KBM-7 (cell line): ENCODE measurements around the gene MRGPRF.

Experiments
- DNase-seq: peaks from one replicate; pipeline ENCODE4 v3.0.0-alpha.2; 2015
- in situ Hi-C: fragments of 300-500 bp; cut with MboI; formaldehyde crosslinking; loops from 2 replicates; pipeline ENCODE4 v1.14.3; 2020; ENCODE audit warnings: low sequenced_read_pairs, low pct_unique_long_range_greater_than_20kb, mixed read lengths

Gene MRGPRF

DNA sequence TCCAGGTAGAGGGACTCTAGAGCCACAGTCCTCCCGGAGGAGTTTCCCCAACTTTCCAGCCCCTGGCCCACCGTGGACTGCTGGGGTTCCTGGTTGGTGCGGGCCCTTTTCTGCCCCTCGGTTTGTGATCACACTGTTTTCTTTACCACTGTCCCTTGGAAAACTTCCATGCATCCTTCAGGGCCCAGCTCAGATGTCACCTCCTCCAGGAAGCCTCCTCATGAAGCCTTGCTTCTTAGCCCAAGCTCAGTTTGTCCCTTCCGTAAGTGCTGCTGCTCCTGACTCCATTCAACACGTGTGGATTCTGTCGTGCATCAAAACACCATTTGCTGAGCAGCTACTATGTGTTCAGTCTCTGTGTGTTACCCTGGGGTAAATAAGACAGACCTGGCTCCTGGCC is 19.8 kb upstream of the MRGPRF start:
- in situ Hi-C loops, result no loop called here
- no peak for DNase-seq

DNA sequence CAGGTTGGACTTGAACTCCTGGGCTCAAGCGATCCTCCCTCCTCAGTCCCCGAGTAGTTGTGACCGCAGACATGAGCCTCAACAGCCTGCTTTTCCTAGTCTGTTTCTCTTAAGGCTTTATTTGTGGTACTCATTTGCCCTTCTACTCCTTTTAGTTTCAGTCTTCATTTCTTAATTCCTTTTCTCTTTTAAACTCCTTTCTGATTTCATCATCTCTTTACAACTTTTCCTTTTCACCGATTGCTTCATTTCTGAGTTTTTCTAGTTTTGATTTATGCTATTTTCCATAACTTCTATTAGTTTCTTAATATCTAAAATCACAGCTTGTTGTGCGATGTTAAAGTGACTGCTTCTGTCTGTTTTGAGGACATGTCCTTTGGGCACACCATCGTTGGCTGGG is 17.3 kb upstream of the MRGPRF start:
- in situ Hi-C loops, result no loop called here
- no peak for DNase-seq

DNA sequence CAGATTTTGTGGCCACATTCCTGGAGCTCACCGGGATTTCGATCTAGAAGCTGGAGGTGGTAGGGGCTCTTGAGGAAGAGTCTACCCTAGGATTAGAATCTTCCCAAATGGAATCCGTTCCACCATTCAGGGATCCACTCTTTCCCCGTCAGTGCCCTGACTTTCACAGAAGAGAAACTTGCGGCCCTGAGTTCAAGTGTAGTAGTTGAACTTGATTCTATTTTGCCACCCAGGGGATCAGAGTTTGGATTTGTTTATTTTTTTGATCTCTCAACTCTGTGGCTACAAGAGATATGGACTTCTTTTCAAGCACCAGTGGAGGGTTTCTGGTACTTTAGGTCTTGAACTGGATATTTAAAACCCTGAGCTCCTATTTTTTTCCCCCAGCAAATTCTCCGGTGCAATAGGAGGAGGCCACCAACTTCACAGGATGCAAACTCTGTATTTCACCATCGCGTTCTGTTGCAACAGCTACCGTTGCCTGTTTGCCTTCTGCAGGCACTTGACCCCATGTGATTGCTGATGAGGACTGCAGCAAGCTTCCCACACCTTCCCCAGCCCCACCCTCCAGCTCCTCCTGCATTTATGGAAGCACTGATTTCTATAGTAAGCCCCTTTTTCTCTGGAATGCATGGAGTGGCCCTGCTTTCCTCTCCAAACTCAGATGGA is 14.8 kb upstream of the MRGPRF start:
- in situ Hi-C loops, result no loop called here
- DNase-seq, result no peak

DNA sequence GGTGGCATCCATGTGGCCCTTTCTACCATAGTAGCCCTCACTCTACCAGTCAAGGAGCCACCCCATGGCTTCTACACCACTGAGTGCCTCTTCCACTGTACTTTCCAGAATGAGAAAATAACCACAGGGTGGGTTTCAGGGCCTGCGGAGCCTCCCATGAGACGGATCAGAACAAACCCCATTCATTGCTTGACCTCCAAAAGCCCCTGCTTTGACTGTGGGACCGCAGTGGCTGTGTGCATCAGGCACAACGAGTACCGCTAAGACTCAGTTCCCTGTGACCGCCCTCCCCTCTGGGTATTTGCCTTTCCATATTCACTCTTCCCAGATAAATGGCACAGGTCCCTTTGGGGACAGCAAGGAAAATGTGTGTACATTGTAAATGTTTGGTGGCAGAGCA is 11.5 kb upstream of the MRGPRF start:
- DNase-seq, result no peak
- in situ Hi-C loops, result no loop called here

DNA sequence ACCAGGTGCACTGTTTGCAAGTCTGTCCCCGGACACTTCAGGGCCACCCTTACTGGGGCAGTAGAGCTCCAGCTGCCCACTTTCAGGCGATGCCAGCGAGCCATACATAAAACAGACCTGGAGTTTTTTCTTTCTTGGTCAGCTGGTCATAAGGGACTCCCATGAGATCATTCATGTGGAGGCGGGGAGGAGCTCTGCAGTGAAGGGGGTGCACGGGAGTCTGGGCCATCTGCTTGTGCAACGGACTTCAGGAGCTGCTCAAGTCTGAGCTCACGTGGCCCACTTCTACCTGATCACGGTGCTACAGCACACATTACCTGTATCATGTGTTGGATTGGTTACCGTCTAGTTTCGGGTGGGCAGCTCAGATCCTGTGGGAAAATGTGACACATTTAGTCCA is 9.2 kb upstream of the MRGPRF start:
- DNase-seq, result no peak

DNA sequence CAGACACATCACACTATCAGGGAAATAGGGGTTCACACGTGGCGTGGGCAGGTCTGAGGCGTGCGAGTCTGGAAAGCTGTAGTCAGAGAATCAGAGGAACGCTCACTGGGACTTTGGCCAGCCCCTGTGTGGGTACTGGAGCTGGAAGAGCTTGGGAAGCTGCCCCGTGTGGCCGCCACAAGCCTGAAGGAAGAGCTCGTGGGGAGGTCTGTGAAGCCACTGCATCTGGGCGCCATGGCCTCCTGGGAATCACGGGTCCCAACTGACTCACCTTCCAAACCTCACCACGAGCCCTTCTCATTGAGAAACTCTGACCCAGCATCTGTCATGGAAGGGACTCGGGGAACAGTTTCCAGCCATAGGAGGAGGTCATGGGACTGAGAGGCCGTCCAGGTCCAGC is 5.9 kb upstream of the MRGPRF start:
- in situ Hi-C loops, result no loop called here
- DNase-seq, result no peak

More for the DNA sequence above, 9.2 kb upstream of the MRGPRF start:
- in situ Hi-C loops, result no loop called here

DNA sequence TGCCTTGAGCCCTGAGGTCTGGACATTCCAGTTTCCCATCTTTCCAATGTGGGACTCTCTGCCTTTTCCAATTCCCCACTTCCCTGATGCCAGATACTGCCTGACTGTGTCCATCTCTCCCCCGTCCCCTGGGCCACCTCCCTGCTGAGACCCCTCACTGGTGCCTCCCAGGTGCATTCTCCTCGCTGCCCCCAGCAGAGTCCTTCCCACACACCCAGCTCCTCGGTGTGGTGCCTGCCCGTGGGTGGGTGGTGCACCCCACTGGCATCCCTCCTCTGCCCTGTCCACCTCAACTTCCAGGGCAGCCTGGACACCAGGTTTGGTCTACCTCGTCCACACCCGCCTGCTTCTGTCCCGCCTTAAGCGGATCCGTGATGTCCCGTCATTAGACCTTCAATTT is 4.9 kb upstream of the MRGPRF start:
- in situ Hi-C loops, result no loop called here
- DNase-seq, result no peak

DNA sequence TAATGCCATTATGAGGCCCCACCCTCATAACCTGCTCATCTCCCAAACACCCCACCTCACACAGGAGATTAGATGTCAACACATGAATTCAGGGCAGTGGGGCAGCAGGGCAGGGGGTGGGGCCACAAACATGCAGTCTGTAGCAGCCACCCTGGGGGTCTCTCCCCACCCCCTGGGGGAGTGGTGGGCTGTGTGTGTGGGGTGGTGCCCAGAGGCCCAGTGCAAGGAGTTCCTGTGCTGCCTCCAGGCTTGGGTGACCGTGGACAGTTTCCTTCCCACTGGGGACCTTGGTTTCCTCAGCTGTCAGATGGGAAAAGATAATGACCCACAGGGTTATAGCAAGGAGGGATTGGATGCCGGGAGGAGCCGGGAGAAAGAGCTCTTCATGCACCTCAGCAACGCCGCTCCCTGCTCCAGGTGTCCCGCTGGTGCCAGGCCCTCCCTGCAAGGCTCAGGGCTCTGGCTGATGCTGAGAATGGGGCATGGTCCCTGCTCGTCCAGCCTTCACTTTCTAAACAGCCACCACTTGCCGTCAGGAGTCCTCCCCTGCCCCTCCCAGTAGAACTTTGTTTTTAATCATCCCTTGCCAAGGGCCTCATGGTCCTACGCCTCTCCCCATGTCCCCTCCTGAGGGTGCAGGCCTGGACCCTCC is 2.0 kb upstream of the MRGPRF start:
- in situ Hi-C loops, result no loop called here
- no peak for DNase-seq

DNA sequence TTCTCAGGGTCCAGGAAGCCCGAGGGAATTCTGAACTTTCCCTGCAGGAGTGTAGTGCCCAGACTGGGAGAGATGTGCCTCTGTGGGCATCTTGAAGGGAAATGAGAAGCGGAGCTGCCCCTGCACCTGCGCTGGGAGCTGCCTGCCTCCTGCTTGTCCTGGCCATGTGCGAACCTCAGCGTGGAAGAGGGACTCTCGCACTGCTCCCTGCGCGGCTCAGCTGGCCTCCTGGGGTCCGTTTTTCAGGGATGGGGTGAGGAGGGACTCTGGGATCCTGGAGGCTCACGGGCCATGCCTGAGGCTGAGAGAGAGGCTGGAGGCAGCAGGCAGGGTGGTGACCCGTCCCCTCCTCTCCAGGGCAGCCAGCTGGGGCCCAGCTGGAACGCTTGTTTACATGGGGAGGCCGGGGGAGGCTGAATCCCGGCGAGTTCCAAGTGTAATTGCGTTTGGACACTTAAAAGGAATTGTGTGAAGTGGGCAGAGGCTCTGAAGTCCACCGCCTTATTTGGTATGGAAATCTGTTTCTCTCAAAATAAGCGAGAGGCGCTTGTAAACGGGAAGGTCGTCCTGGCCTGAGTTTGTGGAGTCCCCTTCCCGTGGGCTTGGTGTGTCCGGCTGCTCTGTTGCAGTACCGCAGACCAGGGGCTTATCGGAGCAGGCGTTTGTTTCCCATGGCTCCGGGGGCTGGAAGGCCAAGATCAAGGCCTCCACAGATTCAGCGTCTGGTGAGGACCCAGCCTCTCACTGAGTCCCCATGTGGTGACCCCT is 1.2 kb upstream of the MRGPRF start:
- DNase-seq, result no peak
- in situ Hi-C loops, result no loop called here

DNA sequence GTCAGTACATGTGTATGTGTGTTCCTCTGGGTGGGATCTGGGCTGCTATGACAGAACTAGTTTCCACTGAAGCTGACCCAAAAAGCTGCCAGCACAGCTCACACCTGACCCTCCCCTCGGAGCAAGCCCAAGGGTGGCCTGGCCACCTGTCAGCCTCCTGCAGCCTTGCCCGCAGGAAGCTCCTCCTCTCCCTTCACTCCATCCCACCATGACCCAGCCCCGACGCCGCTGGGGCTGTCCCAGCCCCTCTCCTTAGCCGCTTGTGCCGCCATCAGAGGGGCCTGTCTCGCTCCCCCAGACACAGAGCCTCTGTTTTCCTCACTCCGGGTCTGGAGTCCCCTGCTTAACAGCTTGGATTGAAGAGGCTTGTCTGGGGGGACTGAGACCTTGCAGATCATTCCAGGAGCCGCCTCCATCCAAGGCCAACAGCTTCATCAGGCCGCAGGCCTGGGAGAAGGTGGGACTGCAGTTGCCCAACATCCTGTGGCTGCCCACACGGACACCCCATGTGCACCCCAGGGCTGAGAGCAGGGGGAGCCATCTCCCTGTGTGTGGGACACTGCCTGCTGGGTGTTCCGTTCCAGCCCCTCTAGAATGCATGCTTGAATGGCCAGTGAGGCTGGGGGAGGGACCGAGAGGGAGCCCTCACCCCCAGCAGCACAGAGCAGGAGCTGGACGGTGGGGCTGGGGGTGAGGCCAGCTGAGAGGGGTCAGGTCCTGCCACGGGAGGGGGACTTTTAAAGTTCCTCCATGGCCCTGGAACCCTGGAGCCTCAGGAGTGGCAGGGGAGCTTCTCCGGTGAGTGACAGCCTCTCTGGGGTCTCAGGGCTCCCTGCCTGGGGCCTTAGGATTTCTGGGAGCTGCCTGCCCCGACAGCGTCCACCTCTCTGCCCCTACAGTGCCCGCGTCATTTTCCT is 696 bp downstream of the MRGPRF start:
- DNase-seq, result no peak
- in situ Hi-C loops, result no loop called here

DNA sequence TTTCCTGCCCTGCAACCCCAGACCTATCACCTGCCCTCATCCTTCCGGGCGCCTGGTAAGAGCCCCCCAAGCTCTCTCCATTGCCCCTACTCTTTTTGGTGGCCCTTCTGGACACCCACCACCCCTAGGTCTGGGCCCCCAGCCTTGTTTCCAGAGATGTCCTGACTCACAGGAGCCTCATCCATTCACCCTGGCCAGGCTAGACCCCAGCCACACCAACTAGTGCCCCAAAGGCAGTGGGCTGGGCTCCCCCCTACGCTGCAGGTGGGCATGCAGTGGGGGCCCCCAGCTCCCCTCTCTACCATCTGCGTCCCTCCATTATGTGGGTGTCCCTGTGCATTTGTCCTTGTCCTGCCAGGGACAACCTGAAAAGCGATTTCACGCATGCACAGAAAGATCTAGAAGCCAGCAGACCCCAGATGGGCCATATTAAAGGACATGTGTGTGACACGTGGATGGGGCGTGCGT is 1.4 kb downstream of the MRGPRF start:
- in situ Hi-C loops, result no loop called here
- no peak for DNase-seq

DNA sequence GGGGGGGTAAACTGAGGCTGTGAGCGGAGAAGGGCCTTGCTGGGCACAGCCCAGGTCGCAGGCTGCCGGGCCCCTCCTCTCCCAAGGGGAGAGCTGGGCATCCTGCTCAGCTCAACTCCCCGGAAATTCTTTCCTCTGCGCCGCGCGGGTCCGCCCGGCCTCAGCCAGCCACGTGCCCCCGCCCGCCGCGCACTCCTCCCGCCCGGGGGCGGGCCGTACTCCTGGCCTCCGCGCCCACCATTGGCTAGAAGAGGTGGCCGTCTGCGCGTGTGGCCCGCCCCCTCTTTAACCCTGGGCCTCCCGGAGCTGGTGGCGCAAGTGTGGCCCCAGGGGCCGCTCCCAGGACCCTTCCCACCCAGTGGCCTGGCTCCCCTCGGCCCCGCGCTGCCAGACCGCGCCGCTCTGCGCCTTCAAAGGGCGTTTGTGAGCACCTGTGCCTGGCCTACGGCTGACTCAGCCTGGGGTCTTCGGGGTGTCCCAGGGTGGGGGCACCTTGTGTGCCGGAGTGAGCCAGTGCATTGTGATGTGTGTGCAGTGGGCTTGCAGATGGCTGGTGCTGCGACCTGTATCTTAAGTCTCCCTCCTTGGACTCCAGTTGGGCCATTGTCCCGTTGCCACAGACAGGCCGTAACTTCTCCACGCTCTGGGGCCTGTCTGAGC is 2.0 kb downstream of the MRGPRF start:
- no peak for DNase-seq
- in situ Hi-C loops, result no loop called here

DNA sequence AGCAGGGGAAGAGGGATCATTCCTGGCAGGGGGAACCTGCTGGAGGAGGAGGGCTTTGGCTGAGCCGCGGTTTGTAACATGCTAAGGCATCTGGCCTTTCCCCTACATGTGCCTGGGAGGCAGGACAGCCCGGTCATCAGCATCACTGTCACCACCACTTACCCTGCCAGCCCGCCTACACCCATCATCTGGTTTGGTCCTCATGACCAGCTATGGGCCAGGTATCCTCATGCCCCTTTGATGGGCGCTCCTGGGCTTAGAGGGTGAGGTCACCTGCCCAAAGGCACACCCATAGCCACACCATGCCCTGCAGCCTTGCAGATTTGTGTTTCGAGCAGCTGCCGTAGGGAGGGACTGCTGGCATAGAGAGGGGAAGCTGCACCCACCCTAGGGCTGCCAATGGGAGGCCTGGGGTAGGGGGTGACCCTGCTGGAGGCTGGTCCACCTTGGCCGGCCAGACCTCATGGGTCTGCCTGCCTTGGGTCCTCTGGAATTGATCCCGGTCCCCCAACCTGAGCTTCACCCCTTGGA is 2.6 kb downstream of the MRGPRF start:
- in situ Hi-C loops, result no loop called here
- no peak for DNase-seq

DNA sequence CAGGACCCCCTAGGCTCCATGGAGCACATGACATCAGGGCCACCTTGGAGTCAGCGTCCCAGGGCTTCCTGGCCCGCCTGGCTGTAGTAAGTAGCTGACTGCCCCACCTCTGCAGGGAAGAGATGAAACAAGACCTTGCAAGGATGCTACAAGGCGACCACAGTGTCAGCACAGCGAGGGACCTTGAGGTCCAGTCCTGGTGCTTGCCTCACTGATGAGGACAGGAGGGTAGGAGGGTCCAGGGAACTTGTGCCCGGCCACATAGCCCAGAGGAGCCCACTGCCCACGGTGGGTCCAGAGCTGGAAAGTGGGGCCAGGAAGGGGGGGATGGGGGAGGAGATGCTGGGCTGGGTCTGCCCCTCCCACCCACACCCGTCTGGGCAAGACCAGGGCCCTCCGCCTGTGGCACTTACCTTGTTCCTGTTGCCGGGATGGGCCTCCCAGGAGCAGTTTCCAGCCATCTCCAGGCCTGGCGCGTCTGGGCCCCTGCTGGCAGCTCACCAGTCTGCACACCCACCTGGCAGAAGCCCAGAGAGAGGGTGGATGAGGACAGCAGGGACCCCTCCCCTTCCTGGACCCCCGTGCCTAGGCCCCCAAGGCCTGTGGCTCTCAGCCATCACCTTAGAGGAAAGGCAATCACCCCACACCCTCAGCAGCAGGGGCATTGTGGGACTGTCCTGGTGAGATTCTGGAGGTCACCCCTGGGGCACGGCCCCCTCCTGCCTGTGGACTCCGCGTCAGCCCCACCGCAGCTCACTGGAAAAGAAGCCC is 3.4 kb downstream of the MRGPRF start:
- in situ Hi-C loops, result no loop called here
- DNase-seq, result no peak

DNA sequence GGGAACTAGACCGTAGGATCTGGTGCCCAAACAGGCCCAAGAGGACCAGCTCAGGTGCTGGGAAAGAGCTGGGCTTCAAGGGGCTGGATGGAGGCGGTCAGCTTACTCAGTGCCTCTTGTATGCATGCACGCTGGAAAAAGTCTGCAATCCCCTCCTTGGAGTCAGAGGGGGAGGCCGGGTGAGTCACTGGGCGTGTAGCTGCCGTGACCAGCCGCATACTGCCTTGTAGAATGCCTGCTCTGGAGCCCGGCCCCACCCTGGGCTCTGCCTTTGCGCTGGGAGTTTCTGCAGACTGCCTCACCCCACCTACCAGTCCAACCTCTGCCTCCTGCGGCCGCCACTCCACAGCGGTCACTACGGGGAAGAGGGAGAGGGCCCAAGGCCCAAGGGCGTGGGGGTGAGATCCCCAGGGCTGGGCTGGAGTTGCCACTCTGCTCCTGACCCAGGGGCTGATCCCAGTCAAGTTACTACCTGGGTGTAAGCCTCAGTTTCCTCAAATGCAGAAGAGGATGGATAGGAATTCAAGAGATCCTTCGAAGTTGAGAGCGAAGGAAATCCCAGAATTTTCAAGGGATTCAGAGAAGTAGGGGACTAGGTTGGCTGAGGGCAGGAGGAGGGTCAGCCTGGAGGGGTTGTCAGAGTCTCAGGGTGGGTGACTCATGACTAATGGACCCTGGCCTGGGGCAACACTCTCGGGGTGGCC is 4.2 kb downstream of the MRGPRF start:
- in situ Hi-C loops, result no loop called here
- no peak for DNase-seq

DNA sequence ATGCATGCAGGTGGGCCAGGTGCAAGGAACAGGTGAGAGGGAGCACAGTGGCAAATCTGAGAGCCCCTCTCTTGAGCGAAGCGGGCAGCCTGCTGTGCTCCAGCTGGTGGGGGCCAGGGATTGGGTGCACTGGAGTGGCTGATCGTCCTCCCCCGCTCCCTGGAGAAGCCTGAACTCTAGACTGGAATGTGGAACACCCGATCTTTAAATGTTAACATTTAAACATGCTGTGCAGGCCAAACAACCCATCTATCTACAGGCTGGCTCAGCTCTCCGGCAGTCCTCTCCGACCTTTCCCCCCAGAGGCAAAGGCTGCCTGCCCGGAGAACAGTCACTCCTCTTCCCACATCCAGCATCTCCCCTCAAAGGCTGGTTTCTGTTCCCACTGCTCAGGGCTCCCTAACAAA is 5.1 kb downstream of the MRGPRF start:
- in situ Hi-C loops, result no loop called here
- no peak for DNase-seq

DNA sequence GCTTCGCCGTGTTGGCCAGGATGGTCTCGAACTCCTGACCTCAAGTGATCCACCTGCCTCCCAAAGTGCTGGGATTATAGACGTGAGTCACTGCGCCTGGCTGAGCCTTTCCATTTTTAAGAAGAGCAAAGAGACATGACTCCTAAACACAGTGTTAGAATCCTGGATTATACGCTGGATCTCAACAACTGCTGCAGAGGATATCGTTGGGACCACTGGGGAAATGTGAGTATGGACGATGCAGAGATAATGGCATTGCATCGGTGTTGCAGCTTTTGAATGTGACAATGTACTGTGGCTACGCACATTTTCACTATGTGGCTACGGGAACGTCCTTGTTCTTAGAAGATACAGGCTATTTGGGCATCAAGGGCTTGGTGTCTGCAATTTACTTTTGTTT is 6.2 kb downstream of the MRGPRF start:
- DNase-seq, result no peak
- in situ Hi-C loops, result no loop called here
